CD14-positive monocyte (primary cell): ENCODE measurements around the gene BFSP1. TPM values are rescaled to one million over a fixed set of nuclear protein-coding genes. Genes with fewer than 3 reads are reported as not detected.
A peak's percentile ranks its signal among the peaks of the same experiment; 100 is the strongest.

ENCODE experiments used
- DNase-seq, 3 donors: peaks; one replicate each; pipeline ENCODE4 v3.0.0-alpha.2; 2011 to 2022
- H2AFZ ChIP-seq: 2 replicates; pipeline ENCODE4 v1.6.0; 2012; ENCODE audit warnings: mild to moderate bottlenecking, low read depth, low read length, inconsistent platforms; ENCODE audit not compliant: insufficient read depth, poor library complexity, severe bottlenecking
- H3K27ac ChIP-seq, 2 donors: 1 replicate in 1 of 2; 2 replicates in 1 of 2; pipeline ENCODE4 v1.5.1; 2012 to 2013; ENCODE audit warnings: low read length in 2 of 2, control low read depth in 1 of 2, inconsistent platforms in 1 of 2, low read depth in 1 of 2, mild to moderate bottlenecking in 1 of 2
- H3K27me3 ChIP-seq, 2 donors: one replicate each; pipeline versions ENCODE4 v1.6.0 to v1.6.1; 2011 to 2013; ENCODE audit warnings: low read length in 2 of 2; ENCODE audit not compliant: control insufficient read depth in 2 of 2, insufficient read depth in 2 of 2
- H3K36me3 ChIP-seq, 2 donors: replicated peaks in 1 of 2; 1 replicate in 1 of 2; 2 replicates in 1 of 2; pipeline versions ENCODE4 v1.5.1 to v1.6.1; 2012 to 2013; ENCODE audit warnings: low read length in 2 of 2, control low read depth in 1 of 2, inconsistent platforms in 1 of 2, mild to moderate bottlenecking in 1 of 2; ENCODE audit not compliant: insufficient read depth in 2 of 2, control insufficient read depth in 1 of 2
- H3K4me1 ChIP-seq, 2 donors: 1 replicate in 1 of 2; 2 replicates in 1 of 2; pipeline versions ENCODE4 v1.5.1 to v1.6.1; 2012 to 2013; ENCODE audit warnings: low read length in 2 of 2, control low read depth in 1 of 2, inconsistent platforms in 1 of 2, mild to moderate bottlenecking in 1 of 2, moderate library complexity in 1 of 2; ENCODE audit not compliant: insufficient read depth in 2 of 2, control insufficient read depth in 1 of 2
- H3K4me2 ChIP-seq: replicated peaks from 2 replicates; pipeline ENCODE3; 2012; ENCODE audit warnings: low read length, moderate library complexity, mild to moderate bottlenecking; ENCODE audit not compliant: poor library complexity, severe bottlenecking; ENCODE audit errors: extremely low read depth
- H3K4me3 ChIP-seq, 3 experiments: fragments of 200-600 bp in 1 of 3; sonication (generic) in 1 of 3; replicated peaks in 1 of 3; 1 replicate in 2 of 3; 2 replicates in 1 of 3; pipeline ENCODE4 v1.5.1; 2011 to 2013; ENCODE audit warnings: low read length in 3 of 3, mild to moderate bottlenecking in 3 of 3, control low read depth in 2 of 3, low read depth in 2 of 3, inconsistent platforms in 1 of 3, moderate library complexity in 1 of 3
- H3K79me2 ChIP-seq: 2 replicates; pipeline ENCODE4 v1.6.0; 2012; ENCODE audit warnings: mild to moderate bottlenecking, control low read depth, inconsistent platforms, low read length, moderate library complexity; ENCODE audit not compliant: insufficient read depth
- H3K9ac ChIP-seq: 2 replicates; pipeline ENCODE4 v1.6.0; 2017; ENCODE audit warnings: low read length, mild to moderate bottlenecking; ENCODE audit not compliant: insufficient read depth, poor library complexity, severe bottlenecking
- H3K9me3 ChIP-seq, 2 donors: replicated peaks in 1 of 2; 1 replicate in 1 of 2; 2 replicates in 1 of 2; pipeline versions ENCODE4 v1.5.1 to v1.6.1; 2012 to 2013; ENCODE audit warnings: low read length in 2 of 2, control low read depth in 1 of 2; ENCODE audit not compliant: control insufficient read depth in 1 of 2, insufficient read depth in 1 of 2
- H4K20me1 ChIP-seq: 2 replicates; pipeline ENCODE4 v1.6.0; 2012; ENCODE audit warnings: mild to moderate bottlenecking, low read length, control low read depth, moderate library complexity; ENCODE audit not compliant: insufficient read depth
- H3K27ac Mint-ChIP-seq, 7 donors: one replicate each; pipeline ENCODE4 v1.8.0; 2020; ENCODE audit warnings: mild to moderate bottlenecking in 7 of 7, mixed read lengths in 7 of 7, moderate library complexity in 6 of 7, inconsistent platforms in 2 of 7
- H3K27me3 Mint-ChIP-seq, 3 donors: one replicate each; pipeline ENCODE4 v1.8.0; 2021 to 2022; ENCODE audit warnings: low read depth in 3 of 3, mild to moderate bottlenecking in 3 of 3, mixed read lengths in 3 of 3, moderate library complexity in 3 of 3, inconsistent platforms in 1 of 3
- H3K36me3 Mint-ChIP-seq, 2 donors: one replicate each; pipeline ENCODE4 v1.8.0; 2020; ENCODE audit warnings: mixed read lengths in 2 of 2, inconsistent platforms in 1 of 2, mild to moderate bottlenecking in 1 of 2
- H3K4me1 Mint-ChIP-seq: one replicate; pipeline ENCODE4 v1.8.0; 2020; ENCODE audit warnings: mild to moderate bottlenecking, mixed read lengths
- H3K4me3 Mint-ChIP-seq, 2 donors: one replicate each; pipeline ENCODE4 v1.8.0; 2020; ENCODE audit warnings: mild to moderate bottlenecking in 2 of 2, mixed read lengths in 2 of 2, moderate library complexity in 1 of 2
- H3K9me3 Mint-ChIP-seq, 7 donors: one replicate each; pipeline ENCODE4 v1.8.0; 2020 to 2022; ENCODE audit warnings: mixed read lengths in 7 of 7, mild to moderate bottlenecking in 6 of 7, moderate library complexity in 6 of 7, inconsistent platforms in 2 of 7
- CTCF ChIP-seq: fragments of 200-600 bp; IDR thresholded peaks from one replicate; pipeline ENCODE4 v1.8.0; 2022; ENCODE audit warnings: antibody characterized with exemption, mild to moderate bottlenecking
- WGBS: methylation state at CpG from one replicate; pipeline ENCODE4 v1.1.5; 2013; ENCODE audit warnings: missing lambda C conversion rate; ENCODE audit not compliant: insufficient coverage; 5-methylcytosine and 5-hydroxymethylcytosine counted together
- intact Hi-C, 2 donors: fragments of 100-400 bp; cut with micrococcal nuclease; formaldehyde crosslinking; loops; one replicate each; pipeline versions ENCODE4 v1.15.0 to v1.15.1; 2023
- polyA plus RNA-seq, 3 donors: library from polyadenylated mRNA; depleted of rRNA in 1 of 3; unstranded in 2 of 3; stranded (reverse) in 1 of 3; fragments of 300-500 nt in 2 of 3; fragments of >200 nt in 1 of 3; fragmentation: Illumina TruSeq in 2 of 3; gene quantifications; 1 replicate in 2 of 3; 2 replicates in 1 of 3; pipeline ENCODE4 v1.2.3, GENCODE V29; 2012 to 2021

BFSP1 gene
- polyA plus RNA-seq, 3 donors, result not detected

GRCh38 chr20:17498641-17499040, 32.5 kb downstream of the BFSP1 start:
- Histone ChIP-seq H4K20me1 (no peaks in the 10 kb centered on the region), H3K27ac (no peak overlapping the region), H3K79me2 (no peaks in the 10 kb centered on the region), H3K4me2 (no peak overlapping the region), H3K9ac (no peak overlapping the region), H3K4me3 (no peak overlapping the region), H3K36me3 (no peaks in the 10 kb centered on the region), H3K9me3 (no peaks in the 10 kb centered on the region), H3K27me3 (no peaks in the 10 kb centered on the region), H2AFZ (no peak overlapping the region), H3K4me1 (no peaks in the 10 kb centered on the region)
- no peak for TF ChIP-seq CTCF
- Mint-ChIP-seq H3K36me3 (no peaks in the 10 kb centered on the region), H3K4me3 (no peak overlapping the region), H3K9me3 (peaks cover 0 to 2% (median 0%) of the 10 kb centered on the region in 7 donors), H3K27me3 (peaks cover 2 to 10% (median 6%) of the 10 kb centered on the region in 3 donors), H3K4me1 (no peaks in the 10 kb centered on the region), H3K27ac (peak overlapping the region in 1 of 7 donors; percentile 13)
- WGBS, result 96% methylated on average over 9 of the region's 13 CpGs
- intact Hi-C loops, result no loop called here
- no peak for DNase-seq

- Mint-ChIP-seq H3K4me3 (no peak overlapping the region), H3K36me3 (no peaks in the 10 kb centered on the region), H3K9me3 (no peaks in the 10 kb centered on the region), H3K27me3 (peaks cover 2 to 10% (median 6%) of the 10 kb centered on the region in 3 donors), H3K27ac (peak overlapping the region in 1 of 7 donors; percentile 13), H3K4me1 (no peaks in the 10 kb centered on the region)
- H3K36me3 ChIP-seq, result no peaks in the 10 kb centered on the region
- no peak overlapping the region for H2AFZ ChIP-seq
- H3K4me1 ChIP-seq, result no peaks in the 10 kb centered on the region
- H3K9me3 ChIP-seq, result no peaks in the 10 kb centered on the region
- WGBS, result 86% methylated on average over 4 of the region's 11 CpGs
- H3K4me3 ChIP-seq, result no peak overlapping the region
- TF ChIP-seq CTCF, result no peak
- intact Hi-C loops, result no loop called here
- no peak overlapping the region for H3K27ac ChIP-seq
- H4K20me1 ChIP-seq, result no peaks in the 10 kb centered on the region
- H3K27me3 ChIP-seq, result no peaks in the 10 kb centered on the region
- H3K79me2 ChIP-seq, result no peaks in the 10 kb centered on the region
- no peak overlapping the region for H3K4me2 ChIP-seq
- DNase-seq, result no peak
- no peak overlapping the region for H3K9ac ChIP-seq
Observed at GRCh38 chr20:17497821-17498580, 33.2 kb downstream of the BFSP1 start.
